OCI-LY7 (cell line): ENCODE results near the gene PTGDS.

Experiments
- CTCF ChIP-seq: fragments of 200-600 bp; sonication (generic); conservative IDR thresholded peaks from 2 replicates; pipeline ENCODE4 v1.5.1; 2014; ENCODE audit warnings: mild to moderate bottlenecking, antibody characterized with exemption, low read length, moderate library complexity, mixed read lengths
- EZH2phosphoT487 ChIP-seq: fragments of 200-600 bp; sonication (generic); IDR thresholded peaks from 2 replicates; pipeline ENCODE4 v1.6.1; 2018; ENCODE audit warnings: low read depth, borderline replicate concordance, mild to moderate bottlenecking, mixed run types, antibody characterized with exemption, low read length, moderate library complexity, mixed read lengths

DNA sequence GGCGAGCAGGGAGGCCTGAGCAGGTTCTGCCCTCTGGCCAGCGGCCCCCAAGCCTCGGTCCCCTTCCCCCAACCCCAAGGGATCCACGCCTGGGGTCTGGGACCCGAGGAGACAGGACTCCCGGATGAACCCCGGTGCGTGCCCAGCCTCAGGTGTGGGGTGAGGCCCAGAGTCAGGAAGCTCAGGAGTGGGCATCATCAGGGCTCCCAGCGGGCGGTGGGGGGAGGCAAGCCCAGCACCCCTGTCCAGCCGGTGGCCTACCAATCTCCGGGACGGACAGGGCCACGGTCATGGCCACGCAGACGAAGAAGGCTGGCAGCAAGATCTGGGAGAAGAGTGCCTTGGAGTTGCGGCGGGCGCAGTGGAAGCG is 36.3 kb downstream of the PTGDS start:
- TF ChIP-seq CTCF, result no peak
- no peak for TF ChIP-seq EZH2phosphoT487
